Neural progenitor cell (in vitro differentiated cells): ENCODE results near the gene MELTF. TPM values are rescaled to one million over a fixed set of nuclear protein-coding genes. Genes with fewer than 3 reads are reported as not detected.

Source experiments
- DNase-seq: peaks from one replicate; pipeline ENCODE4 v3.0.0-alpha.2; 2016; ENCODE audit warnings: low spot score
- H2AFZ ChIP-seq: fragments of 200-600 bp; sonication (generic); replicated peaks from 2 replicates; pipeline ENCODE4 v1.6.1; 2016; ENCODE audit warnings: antibody characterized with exemption
- H3F3A ChIP-seq: fragments of 200-600 bp; sonication (generic); 2 replicates; pipeline ENCODE4 v1.6.1; 2016; ENCODE audit warnings: antibody characterized with exemption, low read depth
- H3K27ac ChIP-seq: fragments of 200-600 bp; sonication (generic); 2 replicates; pipeline ENCODE4 v1.5.1; 2016; ENCODE audit warnings: mild to moderate bottlenecking
- H3K27me3 ChIP-seq: fragments of 200-600 bp; sonication (generic); 2 replicates; pipeline ENCODE4 v1.6.1; 2016; ENCODE audit warnings: mild to moderate bottlenecking, moderate library complexity
- H3K36me3 ChIP-seq: fragments of 200-600 bp; sonication (generic); 2 replicates; pipeline ENCODE4 v1.5.1; 2016
- H3K4me1 ChIP-seq: fragments of 200-600 bp; sonication (generic); 2 replicates; pipeline ENCODE4 v1.6.1; 2016; ENCODE audit warnings: mixed run types
- H3K4me2 ChIP-seq: fragments of 200-600 bp; sonication (generic); 2 replicates; pipeline ENCODE4 v1.6.1; 2016
- H3K4me3 ChIP-seq: fragments of 200-600 bp; sonication (generic); 2 replicates; pipeline ENCODE4 v1.5.1; 2016
- H3K79me2 ChIP-seq: fragments of 200-600 bp; sonication (generic); 2 replicates; pipeline ENCODE4 v1.6.1; 2016; ENCODE audit warnings: low read depth
- H3K9ac ChIP-seq: fragments of 200-600 bp; sonication (generic); 2 replicates; pipeline ENCODE4 v1.6.1; 2016
- H3K9me3 ChIP-seq: fragments of 200-600 bp; sonication (generic); 2 replicates; pipeline ENCODE4 v1.5.1; 2016; ENCODE audit warnings: low read depth
- H4K20me1 ChIP-seq: fragments of 200-600 bp; sonication (generic); 2 replicates; pipeline ENCODE4 v1.6.1; 2016; ENCODE audit warnings: low read depth
- H3K27ac Mint-ChIP-seq: 3 replicates; pipeline ENCODE4 v1.8.0; 2021; ENCODE audit warnings: mixed read lengths
- H3K27me3 Mint-ChIP-seq: 2 replicates; pipeline ENCODE4 v1.8.0; 2022; ENCODE audit warnings: low read depth, mild to moderate bottlenecking, inconsistent platforms, moderate library complexity, mixed read lengths; ENCODE audit not compliant: insufficient read depth
- H3K36me3 Mint-ChIP-seq: 3 replicates; pipeline ENCODE4 v1.8.0; 2021; ENCODE audit warnings: mixed read lengths
- H3K4me1 Mint-ChIP-seq: 3 replicates; pipeline ENCODE4 v1.8.0; 2021; ENCODE audit warnings: mixed read lengths
- H3K4me3 Mint-ChIP-seq: 3 replicates; pipeline ENCODE4 v1.8.0; 2021; ENCODE audit warnings: mild to moderate bottlenecking, moderate library complexity, mixed read lengths
- H3K9me3 Mint-ChIP-seq: 3 replicates; pipeline ENCODE4 v1.8.0; 2020; ENCODE audit warnings: mixed read lengths
- CTCF ChIP-seq: fragments of 200-600 bp; sonication (generic); IDR thresholded peaks from 2 replicates; pipeline ENCODE4 v1.5.1; 2017; ENCODE audit warnings: antibody characterized with exemption, mild to moderate bottlenecking
- EZH2 ChIP-seq: fragments of 200-600 bp; sonication (generic); IDR thresholded peaks from 2 replicates; pipeline ENCODE4 v1.6.1; 2017; ENCODE audit warnings: antibody characterized with exemption, mild to moderate bottlenecking, moderate library complexity
- EZH2phosphoT487 ChIP-seq: fragments of 200-600 bp; sonication (generic); IDR thresholded peaks from 2 replicates; pipeline ENCODE4 v1.6.1; 2017; ENCODE audit warnings: antibody characterized with exemption
- total RNA-seq: library from RNA; depleted of rRNA; stranded (reverse); fragments of >200 nt; gene quantifications from 2 replicates; pipeline ENCODE4 v1.2.3, GENCODE V29; 2015; ENCODE audit warnings: low replicate concordance

MELTF gene
- total RNA-seq, 1 donor from 2014 or later, result 0.28 TPM

- H3K4me2 ChIP-seq, result no peak overlapping the region
- H2AFZ ChIP-seq, result no peak overlapping the region
- H3K9ac ChIP-seq, result no peak overlapping the region
- Mint-ChIP-seq H3K36me3 (peaks cover 3% of the 10 kb centered on the region), H3K27ac (no peak overlapping the region), H3K4me1 (peaks cover 10% of the 10 kb centered on the region), H3K27me3 (peaks cover 41% of the 10 kb centered on the region), H3K4me3 (no peak overlapping the region), H3K9me3 (peaks cover 4% of the 10 kb centered on the region)
- no peaks in the 10 kb centered on the region for H3K79me2 ChIP-seq
- peaks cover 90% of the 10 kb centered on the region for H3K27me3 ChIP-seq
- H3K9me3 ChIP-seq, result no peaks in the 10 kb centered on the region
- no peaks in the 10 kb centered on the region for H4K20me1 ChIP-seq
- H3F3A ChIP-seq, result no peaks in the 10 kb centered on the region
- no peak overlapping the region for H3K4me3 ChIP-seq
- H3K27ac ChIP-seq, result no peak overlapping the region
- TF ChIP-seq EZH2 (no peak), EZH2phosphoT487 (no peak), CTCF (no peak)
- DNase-seq, result no peak
- H3K36me3 ChIP-seq, result no peaks in the 10 kb centered on the region
- no peaks in the 10 kb centered on the region for H3K4me1 ChIP-seq
These were observed 66.5 kb downstream of the MELTF start for GRCh38 chr3:196962930-196963630.

GRCh38 chr3:196962108-196962929 lies 67.3 kb downstream of the MELTF start:
- peaks cover 83% of the 10 kb centered on the region for H3K27me3 ChIP-seq
- H3K9ac ChIP-seq, result no peak overlapping the region
- Mint-ChIP-seq H3K36me3 (peaks cover 3% of the 10 kb centered on the region), H3K9me3 (peaks cover 4% of the 10 kb centered on the region), H3K4me1 (peaks cover 6% of the 10 kb centered on the region), H3K27ac (no peak overlapping the region), H3K27me3 (peaks cover 33% of the 10 kb centered on the region), H3K4me3 (no peak overlapping the region)
- H4K20me1 ChIP-seq, result no peaks in the 10 kb centered on the region
- H2AFZ ChIP-seq, result no peak overlapping the region
- no peaks in the 10 kb centered on the region for H3K4me1 ChIP-seq
- H3F3A ChIP-seq, result no peaks in the 10 kb centered on the region
- DNase-seq, result no peak
- H3K4me3 ChIP-seq, result no peak overlapping the region
- H3K9me3 ChIP-seq, result no peaks in the 10 kb centered on the region
- no peak overlapping the region for H3K27ac ChIP-seq
- no peaks in the 10 kb centered on the region for H3K36me3 ChIP-seq
- no peak overlapping the region for H3K4me2 ChIP-seq
- TF ChIP-seq CTCF (no peak), EZH2phosphoT487 (no peak), EZH2 (no peak)
- H3K79me2 ChIP-seq, result no peaks in the 10 kb centered on the region

DNA sequence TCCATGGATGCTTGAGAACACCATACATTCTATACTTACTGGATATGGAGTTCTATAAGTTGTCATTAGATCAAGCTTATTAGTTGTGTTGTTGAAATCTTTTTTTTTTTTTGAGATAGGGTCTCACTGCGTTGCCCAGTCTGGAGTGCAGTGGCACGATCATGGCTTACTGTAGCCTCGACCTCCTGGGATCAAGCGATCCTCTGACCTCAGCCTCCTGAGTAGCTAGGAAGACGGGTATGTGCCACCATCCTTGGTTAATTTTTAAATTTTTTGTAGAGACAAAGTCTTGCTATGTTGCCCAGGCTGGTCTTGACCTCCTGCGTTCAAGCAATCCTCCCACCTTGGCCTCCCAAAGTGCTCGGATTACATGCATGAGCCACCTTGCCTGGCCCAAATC lies 74.8 kb downstream of the MELTF start:
- no peak overlapping the region for H2AFZ ChIP-seq
- no peaks in the 10 kb centered on the region for H3K9me3 ChIP-seq
- no peak overlapping the region for H3K4me3 Mint-ChIP-seq
- peaks cover 2% of the 10 kb centered on the region for H3K27me3 Mint-ChIP-seq
- H3K9ac ChIP-seq, result no peak overlapping the region
- H3K4me1 ChIP-seq, result no peaks in the 10 kb centered on the region
- TF ChIP-seq CTCF (no peak), EZH2phosphoT487 (no peak), EZH2 (no peak)
- H3K4me1 Mint-ChIP-seq, result no peaks in the 10 kb centered on the region
- no peak overlapping the region for H3K4me3 ChIP-seq
- no peak for DNase-seq
- no peaks in the 10 kb centered on the region for H4K20me1 ChIP-seq
- no peak overlapping the region for H3K4me2 ChIP-seq
- H3K36me3 ChIP-seq, result no peaks in the 10 kb centered on the region
- H3K27ac Mint-ChIP-seq, result no peak overlapping the region
- no peak overlapping the region for H3K27ac ChIP-seq
- H3K9me3 Mint-ChIP-seq, result no peaks in the 10 kb centered on the region
- no peaks in the 10 kb centered on the region for H3F3A ChIP-seq
- H3K27me3 ChIP-seq, result peaks cover 26% of the 10 kb centered on the region
- no peaks in the 10 kb centered on the region for H3K79me2 ChIP-seq
- no peaks in the 10 kb centered on the region for H3K36me3 Mint-ChIP-seq

Other genes with a start within 250 kb of the MELTF start
- 42.7 and 46.1 TPM in 2 replicates for gene SENP5, start 161.9 kb downstream of the MELTF start, total RNA-seq
- 68.4 and 80.8 TPM in 2 replicates for gene NCBP2, start 87.3 kb downstream of the MELTF start, total RNA-seq
- gene PIGZ, start 61.0 kb downstream of the MELTF start, total RNA-seq, result 1.2 TPM in 1 of 2 replicates, not detected in the other